ENCODE data around the gene CADPS. TPM values are rescaled to one million over a fixed set of nuclear protein-coding genes. Genes with fewer than 3 reads are reported as not detected.

Gene CADPS
- total RNA-seq, 4 donors from 2014 or later = 0.82 to 13.2 TPM; not detected in 2

GRCh38 chr3:62475306-62475705 lies 399.9 kb downstream of the CADPS start:
- Histone ChIP-seq H3K4me1 (no peaks in the 10 kb centered on the region), H3K9me3 (no peaks in the 10 kb centered on the region), H3K4me3 (no peak overlapping the region), H3K36me3 (no peaks in the 10 kb centered on the region), H3K27ac (no peak overlapping the region), H3K27me3 (no peaks in the 10 kb centered on the region)
- intact Hi-C loops (cut with DNase I; ENCODE audit: low total_unique reads) = no loop called here
- DNase-seq = no peak
- TF ChIP-seq POLR2A (IDR thresholded peaks at IDR 0.05) (no peak), CTCF (IDR thresholded peaks at IDR 0.05) (no peak)

- Histone ChIP-seq H3K27ac (no peak overlapping the region), H3K4me3 (no peak overlapping the region), H3K27me3 (no peaks in the 10 kb centered on the region), H3K36me3 (no peaks in the 10 kb centered on the region), H3K4me1 (no peaks in the 10 kb centered on the region), H3K9me3 (no peaks in the 10 kb centered on the region)
- TF ChIP-seq POLR2A (IDR thresholded peaks at IDR 0.05) = no peak
- no peak for TF ChIP-seq CTCF (IDR thresholded peaks at IDR 0.05)
- no peak for DNase-seq
- intact Hi-C loops (cut with DNase I; ENCODE audit: low total_unique reads) = no loop called here
Observed at GRCh38 chr3:62467966-62468722, 407.1 kb downstream of the CADPS start.

GRCh38 chr3:62462788-62463187 lies 412.4 kb downstream of the CADPS start:
- intact Hi-C loops (cut with DNase I; ENCODE audit: low total_unique reads) = no loop called here
- no peaks in the 10 kb centered on the region for H3K27me3 ChIP-seq

GRCh38 chr3:62462104-62462762 lies 413.0 kb downstream of the CADPS start:
- no peak overlapping the region for H3K4me3 ChIP-seq
- H3K9me3 ChIP-seq = no peaks in the 10 kb centered on the region
- H3K4me1 ChIP-seq = no peaks in the 10 kb centered on the region
- TF ChIP-seq CTCF (IDR thresholded peaks at IDR 0.05) (no peak), POLR2A (IDR thresholded peaks at IDR 0.05) (no peak)
- intact Hi-C loops (cut with DNase I; ENCODE audit: low total_unique reads) = no loop called here
- no peaks in the 10 kb centered on the region for H3K27me3 ChIP-seq
- no peak for DNase-seq
- H3K36me3 ChIP-seq = no peaks in the 10 kb centered on the region
- no peak overlapping the region for H3K27ac ChIP-seq

More at GRCh38 chr3:62462788-62463187, 412.4 kb downstream of the CADPS start:
- no peaks in the 10 kb centered on the region for H3K9me3 ChIP-seq
- TF ChIP-seq CTCF (IDR thresholded peaks at IDR 0.05) = no peak
- TF ChIP-seq POLR2A (IDR thresholded peaks at IDR 0.05) = no peak
- H3K4me3 ChIP-seq = no peak overlapping the region
- no peaks in the 10 kb centered on the region for H3K4me1 ChIP-seq
- DNase-seq = no peak
- H3K36me3 ChIP-seq = no peaks in the 10 kb centered on the region
- H3K27ac ChIP-seq = no peak overlapping the region

GRCh38 chr3:62454916-62455315 lies 420.3 kb downstream of the CADPS start:
- DNase-seq = no peak
- Histone ChIP-seq H3K36me3 (no peaks in the 10 kb centered on the region), H3K9me3 (no peaks in the 10 kb centered on the region), H3K4me1 (no peaks in the 10 kb centered on the region), H3K4me3 (no peak overlapping the region), H3K27ac (no peak overlapping the region), H3K27me3 (no peaks in the 10 kb centered on the region)
- no peak for TF ChIP-seq POLR2A (IDR thresholded peaks at IDR 0.05)
- TF ChIP-seq CTCF (IDR thresholded peaks at IDR 0.05) = no peak
- intact Hi-C loops (cut with DNase I; ENCODE audit: low total_unique reads) = no loop called here
